HepG2 (cell line): ENCODE results near the gene SPTSSA. TPM values are rescaled to one million over a fixed set of nuclear protein-coding genes. Genes with fewer than 3 reads are reported as not detected.

ENCODE experiments used
- CEBPG ChIP-seq: IDR thresholded peaks from 2 replicates; pipeline ENCODE4 v1.6.1; 2016
- CHD4 ChIP-seq: fragments of 200-600 bp; sonication (generic); IDR thresholded peaks from 2 replicates; pipeline ENCODE4 v1.7.0; 2017; ENCODE audit warnings: mild to moderate bottlenecking, low read length, borderline replicate concordance
- MEF2D ChIP-seq: sonication (generic); formaldehyde crosslinking; IDR thresholded peaks from 2 replicates; pipeline ENCODE4 v1.5.1; 2020; ENCODE audit warnings: mild to moderate bottlenecking, missing genetic modification reagents
- PAX8 ChIP-seq: sonication (generic); formaldehyde crosslinking; IDR thresholded peaks from 2 replicates; pipeline ENCODE4 v1.8.0; 2022; ENCODE audit warnings: mild to moderate bottlenecking, missing genetic modification reagents, borderline replicate concordance
- PRMT3 ChIP-seq: sonication (generic); formaldehyde crosslinking; IDR thresholded peaks from 2 replicates; pipeline ENCODE4 v1.8.1; 2022; ENCODE audit warnings: low read depth, mild to moderate bottlenecking, moderate library complexity, missing genetic modification reagents, borderline replicate concordance
- SETDB1 ChIP-seq: sonication (generic); formaldehyde crosslinking; IDR thresholded peaks from 2 replicates; pipeline ENCODE4 v1.5.1; 2020; ENCODE audit warnings: missing genetic modification reagents, mild to moderate bottlenecking, borderline replicate concordance
- SIX4 ChIP-seq: sonication (generic); formaldehyde crosslinking; IDR thresholded peaks from 2 replicates; pipeline ENCODE4 v1.4.0; 2020; ENCODE audit warnings: missing genetic modification reagents
- ZNF800 ChIP-seq: sonication (generic); formaldehyde crosslinking; IDR thresholded peaks from 2 replicates; pipeline ENCODE4 v1.4.0; 2020; ENCODE audit warnings: missing genetic modification reagents
- ZNF879 ChIP-seq: sonication (generic); formaldehyde crosslinking; IDR thresholded peaks from 2 replicates; pipeline ENCODE4 v1.8.1; 2023; ENCODE audit warnings: missing genetic modification reagents
- ZSCAN25 ChIP-seq: sonication (generic); formaldehyde crosslinking; IDR thresholded peaks from 2 replicates; pipeline ENCODE4 v1.8.0; 2022; ENCODE audit warnings: mild to moderate bottlenecking, missing genetic modification reagents
- polyA plus RNA-seq, 8 experiments: library from polyadenylated mRNA; depleted of rRNA in 3 of 8; stranded (reverse) in 7 of 8; unstranded in 1 of 8; fragments of >200 nt; fragmentation: Illumina TruSeq in 4 of 8; extraction: Trizol in 4 of 8; gene quantifications; 2 replicates each; pipeline versions ENCODE4 v1.2.1 to v1.2.3, GENCODE V29; 2011 to 2016; ENCODE audit warnings: low read depth in 4 of 8, missing spikeins in 1 of 8, mixed read lengths in 1 of 8; ENCODE audit not compliant: insufficient read depth in 1 of 8
- total RNA-seq, 5 experiments: library from RNA; depleted of rRNA; stranded (reverse); fragments of >200 nt; fragmentation: Illumina TruSeq; extraction: Trizol; gene quantifications; 2 replicates each; pipeline ENCODE4 v1.2.3, GENCODE V29; 2016; ENCODE audit warnings: low read depth in 1 of 5

Gene SPTSSA
- total and polyA plus RNA-seq, 2 of the 13 experiments (the other 11 are each of a cell fraction or from before 2014, with no cell fraction given): 19.1 to 86.1 TPM

- TF ChIP-seq ZNF800 (CRISPR knock-in tag) (0 out of 2 replicates have a peak, but pooled peaks have one; percentile 17), PRMT3 (peak; percentile 75; the same call in 1 of the 2 replicates), CEBPG (CRISPR knock-in tag) (peak; percentile 63), CHD4 (peak; percentile 99; the same call in 1 of the 2 replicates), PAX8 (no peak), SIX4 (CRISPR knock-in tag) (peak; percentile 56), MEF2D (CRISPR knock-in tag) (peak; percentile 66; the same call in 1 of the 2 replicates), ZSCAN25 (CRISPR knock-in tag) (peak; percentile 75; the same call in 1 of the 2 replicates), ZNF879 (no peak), SETDB1 (CRISPR knock-in tag) (no peak)
Measured at GRCh38 chr14:34496679-34497513, 34.9 kb upstream of the SPTSSA start (continued).
